ENCODE results near the gene LARGE1.

LARGE1 gene

GRCh38 chr22:33654173-33654895, 265.9 kb downstream of the LARGE1 start:
- DNase-seq: no peak

DNA sequence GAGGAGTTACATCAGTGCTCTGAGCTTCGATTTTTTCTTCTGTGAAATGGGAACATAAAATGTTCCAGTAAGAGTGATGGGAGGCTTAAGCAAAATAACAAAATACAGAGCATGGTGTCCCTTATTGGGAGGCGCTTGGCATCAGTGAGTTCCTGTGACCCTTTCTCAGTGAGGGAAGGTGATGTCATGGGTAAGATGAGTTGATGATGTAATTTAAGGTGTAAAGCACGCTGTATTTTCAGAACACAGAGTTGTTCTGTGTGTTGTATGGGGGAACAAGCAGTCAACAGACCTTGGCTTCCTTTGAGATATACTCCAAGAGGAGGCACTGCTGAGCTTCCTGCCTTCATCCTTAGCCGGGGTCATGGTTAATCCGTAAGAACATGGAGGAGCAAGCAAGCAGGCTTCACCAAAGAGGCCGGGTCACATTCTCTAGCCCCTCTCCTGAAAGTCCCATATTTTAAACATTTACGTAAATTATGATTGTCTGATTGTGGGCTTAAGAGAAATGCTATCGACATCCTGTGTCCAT, 266.7 kb downstream of the LARGE1 start:
- DNase-seq: no peak

- no peak for DNase-seq
Observed at GRCh38 chr22:33652615-33653014, 267.7 kb downstream of the LARGE1 start.

GRCh38 chr22:33650244-33650643, 270.0 kb downstream of the LARGE1 start:
- DNase-seq: no peak

DNA sequence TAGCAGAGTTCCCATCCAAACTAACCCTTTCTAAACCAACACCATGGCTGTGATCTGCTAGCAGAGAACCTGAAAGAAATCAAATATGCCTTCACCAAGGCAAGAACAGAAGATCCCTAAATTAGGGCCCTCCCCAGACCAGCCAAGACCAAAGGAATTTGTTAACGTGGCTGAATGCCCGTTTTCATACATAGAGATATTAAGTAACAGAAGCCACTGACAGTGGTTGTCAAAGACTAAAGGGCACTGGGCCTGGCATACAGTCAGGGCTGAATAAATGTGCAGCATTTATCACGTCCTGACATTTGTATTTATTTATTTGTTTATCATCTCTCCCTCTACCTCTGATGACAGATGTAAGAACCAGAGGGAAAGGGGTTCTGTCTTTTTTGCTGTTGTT, 271.8 kb downstream of the LARGE1 start:
- no peak for DNase-seq

- DNase-seq: no peak
Observed at GRCh38 chr22:33640900-33641299, 279.4 kb downstream of the LARGE1 start.

DNA sequence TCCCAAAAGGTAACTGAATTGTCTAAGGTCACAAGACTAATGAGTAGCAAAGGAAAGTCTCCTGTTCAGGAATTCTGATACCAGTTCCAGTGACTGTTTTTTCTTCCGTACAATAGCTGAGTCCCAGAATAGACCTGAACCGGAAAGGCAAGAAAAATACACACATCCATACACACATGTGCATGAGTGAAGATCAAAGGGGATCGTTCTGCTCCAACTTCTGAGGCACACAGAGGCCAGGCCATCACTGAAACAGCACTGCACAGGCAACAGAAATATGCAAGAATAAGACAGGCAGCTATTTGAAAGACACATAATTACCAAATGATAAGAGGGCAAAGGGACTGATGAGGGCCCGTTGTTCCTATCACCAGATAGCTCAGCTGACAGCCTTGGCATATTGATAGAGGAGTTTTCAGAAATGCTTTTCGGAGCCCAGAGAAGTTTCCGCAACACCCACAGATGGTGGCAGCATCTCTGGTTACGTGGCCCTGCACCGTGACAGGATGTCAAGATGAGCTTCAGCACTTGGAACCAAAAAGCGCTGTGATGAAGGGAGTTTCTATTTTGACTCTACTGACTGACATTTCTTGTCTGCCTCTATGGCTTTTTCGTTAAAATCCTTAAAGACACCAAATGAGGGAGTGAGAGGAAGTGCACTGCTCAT, 280.6 kb downstream of the LARGE1 start:
- DNase-seq: no peak

GRCh38 chr22:33635766-33636165, 284.5 kb downstream of the LARGE1 start:
- no peak for DNase-seq

- DNase-seq: no peak
Observed at GRCh38 chr22:33631777-33632176, 288.5 kb downstream of the LARGE1 start.

- DNase-seq: no peak
Observed at GRCh38 chr22:33625959-33626358, 294.3 kb downstream of the LARGE1 start.

DNA sequence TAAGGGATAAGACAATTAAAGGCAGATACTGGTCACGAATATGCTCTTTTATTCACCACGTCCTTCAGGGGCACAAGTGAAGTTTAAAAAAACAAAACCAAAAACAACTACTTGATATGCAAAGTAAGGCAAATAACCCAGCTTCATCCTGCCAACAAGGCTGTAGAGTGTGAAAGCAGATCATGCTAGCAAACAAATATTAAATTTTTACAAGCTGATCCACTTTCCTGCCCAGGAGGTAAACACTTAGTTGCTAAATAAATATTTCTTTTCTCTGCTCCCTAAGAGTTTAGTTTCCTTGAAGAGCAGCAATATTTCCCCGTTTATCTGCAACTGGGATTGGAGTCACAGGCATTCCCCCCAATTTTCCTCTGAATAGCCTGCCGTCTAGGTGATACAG, 300.2 kb downstream of the LARGE1 start:
- DNase-seq: no peak

- DNase-seq: no peak
Observed at GRCh38 chr22:33606504-33606903, 313.8 kb downstream of the LARGE1 start.

DNA sequence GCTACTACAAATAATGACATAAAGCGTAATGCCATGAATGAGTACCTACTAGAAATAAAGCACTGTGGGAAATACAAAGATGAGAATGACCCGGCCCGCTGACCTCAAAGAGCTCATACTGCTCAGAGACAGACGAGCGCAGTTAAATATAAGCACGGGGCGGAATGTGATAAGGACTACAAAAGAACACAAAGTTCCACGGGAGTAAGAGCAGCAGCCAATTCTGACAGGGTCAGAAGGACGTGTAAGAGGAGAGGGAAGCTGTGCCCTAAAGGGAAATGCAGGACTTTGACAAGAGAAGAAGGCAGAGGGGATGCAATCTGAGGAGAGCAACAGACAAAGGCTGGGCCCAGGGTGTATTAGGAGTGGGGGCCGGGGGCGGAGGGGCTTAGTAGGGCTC, 314.6 kb downstream of the LARGE1 start:
- no peak for DNase-seq

DNA sequence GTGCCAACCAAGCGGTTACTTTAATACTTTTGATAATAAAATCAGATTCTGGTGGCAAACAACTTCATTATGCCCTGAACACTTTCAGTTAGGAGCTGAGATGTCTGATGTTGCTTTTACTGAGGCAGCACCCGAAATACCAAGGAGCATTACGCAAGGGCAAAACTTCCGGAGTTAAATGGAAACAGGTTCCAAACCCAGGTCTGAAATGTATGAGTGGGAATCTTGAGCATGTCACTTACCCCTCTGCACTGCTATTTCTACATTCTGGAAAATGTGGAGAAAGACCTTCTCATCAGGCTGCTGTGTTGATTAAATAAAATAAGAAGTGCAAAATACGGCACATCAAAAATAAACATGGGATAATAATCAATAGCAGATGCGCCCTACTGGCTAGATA, 315.1 kb downstream of the LARGE1 start:
- no peak for DNase-seq

GRCh38 chr22:33601062-33601461, 319.2 kb downstream of the LARGE1 start:
- no peak for DNase-seq

GRCh38 chr22:33600595-33600994, 319.7 kb downstream of the LARGE1 start:
- no peak for DNase-seq

DNA sequence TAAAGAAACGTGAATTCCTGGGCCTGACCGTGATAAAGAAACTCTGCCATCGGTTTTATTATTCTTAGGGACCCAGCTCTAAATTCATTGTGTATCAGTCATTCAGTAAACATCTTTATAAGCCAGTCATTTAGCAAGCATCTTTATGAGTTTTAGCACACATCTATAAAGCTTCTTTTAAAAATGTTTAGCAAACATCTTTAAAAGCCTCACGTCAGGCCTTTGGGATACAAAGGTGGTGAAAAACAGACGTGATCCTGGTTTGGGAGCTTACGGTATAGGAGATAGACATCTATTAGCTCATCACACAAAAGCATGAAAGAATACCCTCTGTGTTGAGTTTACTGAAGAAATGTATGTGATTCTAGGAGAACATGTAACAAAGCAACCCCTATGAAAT, 320.2 kb downstream of the LARGE1 start:
- no peak for DNase-seq

GRCh38 chr22:33599596-33599995, 320.7 kb downstream of the LARGE1 start:
- DNase-seq: no peak

- no peak for DNase-seq
Observed at GRCh38 chr22:33598821-33599220, 321.5 kb downstream of the LARGE1 start.

- no peak for DNase-seq
Observed at GRCh38 chr22:33597274-33597985, 322.8 kb downstream of the LARGE1 start.

DNA sequence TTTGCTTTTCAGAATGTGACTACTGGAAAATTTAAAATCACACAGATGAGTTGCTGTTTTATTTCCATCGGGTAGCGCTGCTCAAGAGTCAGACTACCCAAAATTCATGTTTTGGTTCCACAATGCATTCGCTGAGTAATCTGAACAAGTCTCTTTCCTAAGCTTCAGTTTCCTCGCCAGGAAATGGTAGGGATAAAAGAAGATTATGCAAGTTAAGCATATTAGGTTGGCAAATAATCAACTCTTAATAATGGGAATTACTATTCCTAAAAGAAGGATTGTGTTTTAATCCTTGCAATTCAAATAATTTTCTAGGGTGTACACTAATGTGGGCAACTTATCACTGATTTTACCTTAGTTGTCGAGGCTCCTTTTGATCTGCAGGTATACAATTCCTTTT, 326.5 kb downstream of the LARGE1 start:
- no peak for DNase-seq

DNA sequence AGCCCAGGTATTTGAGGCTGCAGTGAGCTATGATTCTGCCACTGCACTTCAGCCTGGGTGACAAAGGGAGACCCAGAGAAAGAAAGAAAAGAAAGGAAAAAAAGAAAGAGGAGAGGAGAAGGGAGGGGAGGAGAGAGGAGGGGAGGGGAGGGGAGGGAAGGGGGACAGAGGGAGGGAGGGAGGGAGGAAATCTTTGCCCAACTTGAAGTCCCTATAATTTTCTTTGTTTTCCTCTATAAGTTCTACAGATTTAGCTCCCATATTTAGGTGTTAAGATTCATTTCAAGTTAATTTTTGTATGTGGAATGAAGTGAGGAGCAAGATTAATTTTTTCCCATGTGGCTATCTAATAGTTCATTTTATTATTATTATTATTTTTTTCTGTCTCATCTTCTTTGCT, 328.3 kb downstream of the LARGE1 start:
- DNase-seq: no peak

DNA sequence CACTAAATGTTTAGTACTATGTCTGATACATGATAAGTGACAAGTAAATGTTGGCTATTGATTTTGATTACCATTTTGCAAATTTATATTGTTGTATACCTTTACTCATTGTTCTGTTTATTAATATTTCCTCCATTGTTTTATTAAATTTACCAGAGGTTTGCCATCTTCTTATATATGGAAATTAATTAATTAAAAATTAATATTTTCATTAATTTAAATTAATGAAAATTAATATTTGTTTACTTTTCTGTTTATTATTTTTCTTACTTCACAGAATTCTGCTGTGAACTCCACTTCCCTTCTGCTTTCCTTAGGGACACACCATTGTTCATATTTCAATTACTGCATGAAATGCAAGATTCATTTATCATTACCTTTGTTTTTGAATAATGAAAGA, 331.0 kb downstream of the LARGE1 start:
- DNase-seq: no peak

DNA sequence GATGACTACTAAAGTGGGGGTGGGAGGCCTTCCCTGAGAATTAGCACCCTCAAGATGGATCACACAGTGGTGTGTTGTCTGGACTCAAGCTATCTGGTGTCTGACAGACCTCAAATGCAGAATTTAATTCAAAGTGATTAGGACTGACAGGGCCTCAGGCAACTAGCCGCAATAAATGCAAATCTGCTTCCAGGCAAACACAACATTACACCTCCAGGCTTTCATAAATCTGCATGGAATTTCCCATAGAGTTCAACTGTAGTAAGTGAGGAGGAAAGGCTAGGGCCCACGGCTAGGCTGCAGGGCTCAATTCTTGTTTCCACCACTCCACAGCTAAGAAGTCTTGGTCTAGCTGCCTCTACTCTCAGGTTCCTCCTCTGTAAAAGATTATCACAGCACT, 331.4 kb downstream of the LARGE1 start:
- DNase-seq: no peak

Data from NCI-H446 treated with DMSO at 0.1 percent for 48 hours (cell line).